IPS-18c (cell line): ENCODE measurements around the gene ZNF609.
"Not testable (repeated sequence)": the region's sequence is repeated elsewhere in the genome, so short reads cannot be mapped to it uniquely, and the experiment has no call there.

Experiments
- H3K4me3 ChIP-seq: 2 replicates; pipeline ENCODE4 v1.7.0; 2013; ENCODE audit warnings: low read depth, mild to moderate bottlenecking, low read length, moderate library complexity; ENCODE audit not compliant: insufficient read depth
- H3K9me3 ChIP-seq: one replicate; pipeline ENCODE4 v1.6.1; 2013; ENCODE audit warnings: mild to moderate bottlenecking, low read length, moderate library complexity; ENCODE audit not compliant: control insufficient read depth, insufficient read depth

Gene ZNF609

DNA sequence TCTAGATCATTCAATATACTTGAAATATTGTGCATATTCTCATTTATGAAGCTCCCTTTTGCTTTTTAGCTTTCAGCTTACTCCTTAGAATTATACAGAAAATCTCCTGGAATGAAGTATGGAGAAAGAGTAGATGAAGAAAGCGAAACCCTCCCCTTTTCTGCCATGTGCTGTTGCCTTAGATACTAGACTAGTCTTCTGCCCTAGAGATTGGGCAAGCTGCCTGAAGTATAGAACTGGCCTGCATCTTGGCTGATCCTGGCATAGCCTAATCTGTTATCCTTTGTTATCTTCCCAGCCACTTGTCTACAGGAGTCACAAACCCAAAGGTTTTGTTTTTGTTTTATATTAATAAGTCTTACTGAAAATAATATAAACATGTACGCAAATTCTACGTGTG lies 176.2 kb downstream of the ZNF609 start:
- H3K9me3 ChIP-seq = no peaks in the 10 kb centered on the region
- H3K4me3 ChIP-seq = no peak overlapping the region

DNA sequence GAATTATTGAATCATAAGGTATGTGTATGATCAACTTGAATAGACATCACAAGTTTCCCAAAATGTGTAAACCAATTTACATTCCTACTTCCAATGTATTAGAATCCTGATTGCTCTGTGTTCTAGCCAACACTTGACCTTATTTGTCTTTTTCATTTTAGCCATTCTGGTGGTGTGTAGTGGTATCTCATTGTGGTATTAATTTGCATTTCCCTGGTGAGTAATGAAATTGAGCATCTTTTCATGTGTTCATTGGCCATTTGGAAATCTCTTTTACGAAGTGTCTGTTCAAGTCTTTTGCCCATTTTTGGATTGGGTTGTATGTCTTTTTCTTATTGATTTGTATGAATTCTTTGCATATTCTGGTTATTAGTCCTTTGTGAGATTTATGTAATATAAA lies 177.0 kb downstream of the ZNF609 start:
- no peaks in the 10 kb centered on the region for H3K9me3 ChIP-seq
- no peak overlapping the region for H3K4me3 ChIP-seq

- H3K4me3 ChIP-seq, H3K9me3 ChIP-seq: not testable (repeated sequence)
These were observed 179.4 kb downstream of the ZNF609 start for GRCh38 chr15:64639744-64640143.

GRCh38 chr15:64640146-64640871 lies 179.9 kb downstream of the ZNF609 start:
- Histone ChIP-seq H3K4me3 (no peak overlapping the region), H3K9me3 (no peaks in the 10 kb centered on the region)

- Histone ChIP-seq H3K9me3 (no peaks in the 10 kb centered on the region), H3K4me3 (no peak overlapping the region)
These were observed 182.5 kb downstream of the ZNF609 start for GRCh38 chr15:64642875-64643274.

DNA sequence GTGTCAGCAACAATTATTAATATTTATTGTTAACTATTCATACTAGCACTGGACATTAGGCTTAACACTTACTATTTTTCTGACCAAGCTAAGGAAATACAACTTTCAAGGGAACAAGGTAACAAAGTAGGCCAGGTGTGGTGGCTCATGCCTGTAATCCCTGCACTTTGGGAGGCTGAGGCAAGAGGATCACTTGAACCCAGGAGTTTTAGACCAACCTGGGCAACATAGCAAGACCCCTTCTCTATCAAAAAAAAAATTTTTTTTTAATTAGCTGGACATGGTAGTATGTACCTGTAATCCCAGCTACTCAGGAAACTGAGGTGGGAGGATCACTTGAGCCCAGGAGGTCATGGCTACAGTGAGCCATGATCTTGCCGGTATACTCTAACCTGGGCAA lies 183.3 kb downstream of the ZNF609 start:
- H3K4me3 ChIP-seq = no peak overlapping the region
- no peaks in the 10 kb centered on the region for H3K9me3 ChIP-seq

- H3K9me3 ChIP-seq, H3K4me3 ChIP-seq: not testable (repeated sequence)
These were observed 184.4 kb downstream of the ZNF609 start for GRCh38 chr15:64644811-64645210.

DNA sequence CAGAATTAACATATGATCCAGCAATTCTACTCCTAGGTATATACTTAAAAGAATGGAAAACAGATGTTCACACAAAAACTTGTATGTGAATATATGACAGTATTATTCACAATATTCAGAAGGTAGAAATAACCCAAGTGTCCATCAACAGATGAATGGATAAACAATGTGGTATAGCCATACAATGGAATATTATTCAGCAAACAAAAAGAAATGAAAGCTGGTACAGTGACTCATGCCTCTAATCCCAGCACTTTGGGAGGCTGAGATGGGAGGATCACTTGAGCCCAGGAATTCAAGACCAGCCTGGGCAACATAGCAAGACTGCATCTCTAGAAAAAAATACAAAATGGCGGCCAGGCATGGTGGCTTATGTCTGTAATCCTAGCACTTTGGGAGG lies 185.6 kb downstream of the ZNF609 start:
- H3K9me3 ChIP-seq = no peaks in the 10 kb centered on the region
- H3K4me3 ChIP-seq = no peak overlapping the region

DNA sequence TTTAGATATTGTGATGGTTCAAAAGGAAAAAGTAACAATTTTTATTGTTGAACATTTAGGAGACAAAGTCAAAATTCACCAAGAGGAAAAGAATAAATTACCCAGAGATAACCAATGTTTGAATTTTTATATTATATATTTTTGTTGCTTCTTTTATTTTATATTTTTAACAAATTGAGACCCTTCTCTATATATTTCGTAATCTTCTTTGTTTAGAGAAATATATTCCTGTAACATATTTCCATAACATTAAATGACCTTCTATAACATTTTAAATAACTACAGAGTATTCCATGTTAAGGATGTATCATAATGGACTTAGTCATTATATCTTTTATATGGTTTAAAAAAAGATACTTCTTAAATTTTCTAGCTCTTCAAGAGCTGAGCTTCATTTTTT lies 187.0 kb downstream of the ZNF609 start:
- Histone ChIP-seq H3K4me3 (no peak overlapping the region), H3K9me3 (no peaks in the 10 kb centered on the region)

DNA sequence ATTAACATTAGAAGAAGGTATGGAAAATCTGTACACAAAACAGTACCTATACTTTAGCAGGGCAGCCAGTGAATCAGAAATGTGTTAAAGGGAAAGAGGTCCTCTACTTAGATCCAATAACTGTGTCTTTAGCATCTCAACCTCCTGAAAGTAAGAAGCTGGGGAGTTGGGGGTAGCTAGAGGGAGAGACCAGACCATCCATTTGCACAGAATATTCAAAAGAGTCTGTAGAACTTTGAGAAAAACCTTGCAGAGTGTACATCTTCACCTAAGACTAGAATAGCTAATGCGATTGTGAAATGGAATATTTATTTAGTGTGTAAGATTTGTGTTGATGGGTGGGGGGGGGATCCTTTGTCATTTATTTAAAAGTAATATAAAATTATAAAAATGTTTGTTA lies 190.2 kb downstream of the ZNF609 start:
- H3K9me3 ChIP-seq = no peaks in the 10 kb centered on the region
- no peak overlapping the region for H3K4me3 ChIP-seq

DNA sequence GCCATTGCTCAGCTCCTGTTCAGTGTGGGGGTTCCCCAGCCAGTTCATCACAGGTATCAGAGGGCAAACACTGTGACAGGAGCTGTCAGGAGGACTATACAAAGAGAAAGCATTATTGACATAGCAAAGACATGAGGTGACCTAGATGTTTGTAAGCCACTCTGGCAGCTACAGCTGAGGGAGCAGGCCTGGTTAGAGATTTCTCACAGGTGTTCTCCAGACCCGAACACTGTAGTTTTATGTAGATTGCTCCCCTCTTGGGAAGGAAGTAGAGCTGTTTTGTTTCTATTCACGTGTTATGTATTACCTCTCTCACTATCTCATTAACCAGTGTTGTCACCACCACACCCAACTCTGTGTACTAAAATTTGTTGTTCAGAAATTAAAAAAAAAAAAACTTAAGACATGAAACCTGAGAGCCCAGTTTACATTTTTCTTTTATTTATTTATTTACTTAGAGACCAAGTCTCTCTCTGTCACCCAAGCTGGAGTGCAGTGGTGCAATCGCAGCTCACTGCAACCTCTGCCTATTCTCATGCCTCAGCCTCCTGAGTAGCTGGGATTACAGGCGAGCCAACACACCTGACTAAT lies 191.3 kb downstream of the ZNF609 start:
- Histone ChIP-seq H3K9me3 (no peaks in the 10 kb centered on the region), H3K4me3 (no peak overlapping the region; the same call in 1 of the 2 replicates)

- Histone ChIP-seq H3K9me3 (no peaks in the 10 kb centered on the region), H3K4me3 (no peak overlapping the region)
These were observed 193.4 kb downstream of the ZNF609 start for GRCh38 chr15:64653757-64654156.

- H3K4me3 ChIP-seq = no peak overlapping the region
- H3K9me3 ChIP-seq = no peaks in the 10 kb centered on the region
These were observed 196.1 kb downstream of the ZNF609 start for GRCh38 chr15:64656508-64656907.

DNA sequence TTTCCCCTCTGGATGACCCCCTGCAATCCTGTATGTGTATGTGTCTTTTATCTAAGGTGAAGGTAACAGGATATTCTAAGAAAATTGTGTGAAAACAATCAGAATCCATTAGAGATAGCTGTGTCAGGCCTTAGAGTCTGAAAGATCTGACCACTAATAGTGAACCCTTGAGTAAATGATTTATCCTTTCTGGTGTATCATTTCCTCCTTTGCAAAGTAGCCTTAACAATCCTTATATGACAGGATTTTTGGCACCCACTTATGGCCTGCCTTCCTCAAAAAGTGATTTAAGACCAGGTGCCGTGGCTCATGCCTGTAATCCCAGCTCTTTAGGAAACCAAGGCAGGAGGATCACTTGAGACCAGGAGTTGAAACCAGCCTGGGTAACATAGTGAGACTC lies 204.8 kb downstream of the ZNF609 start:
- H3K9me3 ChIP-seq = no peaks in the 10 kb centered on the region
- no peak overlapping the region for H3K4me3 ChIP-seq

GRCh38 chr15:64667736-64668161 lies 207.4 kb downstream of the ZNF609 start:
- H3K9me3 ChIP-seq = no peaks in the 10 kb centered on the region
- no peak overlapping the region for H3K4me3 ChIP-seq

GRCh38 chr15:64673866-64674265 lies 213.5 kb downstream of the ZNF609 start:
- Histone ChIP-seq H3K4me3 (no peak overlapping the region), H3K9me3 (no peaks in the 10 kb centered on the region)

- Histone ChIP-seq H3K4me3 (no peak overlapping the region), H3K9me3 (no peaks in the 10 kb centered on the region)
These were observed 217.9 kb downstream of the ZNF609 start for GRCh38 chr15:64678126-64678819.

DNA sequence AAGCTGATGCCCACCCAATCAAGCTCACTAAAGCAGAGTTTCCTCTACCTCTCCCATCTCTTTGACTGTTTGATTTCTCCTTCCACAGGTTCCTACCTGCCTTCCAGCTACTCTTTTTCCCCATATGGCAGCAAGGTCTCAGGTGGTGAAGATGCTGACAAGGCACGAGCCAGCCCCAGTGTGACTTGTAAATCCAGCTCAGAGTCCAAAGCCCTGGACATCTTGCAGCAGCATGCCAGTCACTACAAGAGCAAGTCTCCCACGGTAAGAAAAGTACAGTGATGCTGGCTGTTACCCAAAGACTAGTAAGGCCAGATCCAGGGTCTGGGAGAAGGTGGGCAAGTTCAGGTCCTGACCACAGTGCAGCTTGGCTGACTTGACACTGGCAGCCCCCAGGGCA lies 219.7 kb downstream of the ZNF609 start:
- Histone ChIP-seq H3K4me3 (no peak overlapping the region), H3K9me3 (peaks cover 2% of the 10 kb centered on the region)
